NCI-H748 treated with DMSO at 0.1 percent for 48 hours (cell line): ENCODE measurements around the gene KRTAP9-2.
"Not testable (repeated sequence)": the region's sequence is repeated elsewhere in the genome, so short reads cannot be mapped to it uniquely, and the experiment has no call there.

ENCODE experiments used
- DNase-seq: peaks from one replicate; lab custom pipeline; 2025; lab: John Stamatoyannopoulos, UW

The KRTAP9-2 gene

GRCh38 chr17:41237116-41237515, 10.7 kb downstream of the KRTAP9-2 start:
- not testable (repeated sequence) for DNase-seq

DNA sequence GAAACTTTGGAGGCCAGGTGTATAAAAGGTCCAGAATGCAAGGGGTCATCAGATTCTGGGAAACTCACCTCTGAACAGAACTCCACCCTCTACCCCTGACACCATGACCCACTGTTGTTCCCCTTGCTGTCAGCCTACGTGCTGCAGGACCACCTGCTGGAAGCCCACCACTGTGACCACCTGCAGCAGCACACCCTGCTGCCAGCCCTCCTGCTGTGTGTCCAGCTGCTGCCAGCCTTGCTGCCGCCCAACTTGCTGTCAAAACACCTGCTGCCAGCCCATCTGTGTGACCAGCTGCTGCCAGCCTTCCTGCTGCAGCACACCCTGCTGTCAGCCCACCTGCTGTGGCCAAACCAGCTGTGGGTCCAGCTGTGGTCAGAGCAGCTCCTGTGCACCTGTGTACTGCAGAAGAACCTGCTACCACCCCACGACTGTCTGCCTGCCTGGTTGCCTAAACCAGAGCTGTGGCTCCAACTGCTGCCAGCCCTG, 11.5 kb downstream of the KRTAP9-2 start, which contains the start of gene KRTAP9-8:
Gene KRTAP9-8, plus strand, starts transcription at position 51 of the 489 bp plus-strand sequence. Its CDS starts 53 bp downstream, at position 104.
- not testable (repeated sequence) for DNase-seq

DNA sequence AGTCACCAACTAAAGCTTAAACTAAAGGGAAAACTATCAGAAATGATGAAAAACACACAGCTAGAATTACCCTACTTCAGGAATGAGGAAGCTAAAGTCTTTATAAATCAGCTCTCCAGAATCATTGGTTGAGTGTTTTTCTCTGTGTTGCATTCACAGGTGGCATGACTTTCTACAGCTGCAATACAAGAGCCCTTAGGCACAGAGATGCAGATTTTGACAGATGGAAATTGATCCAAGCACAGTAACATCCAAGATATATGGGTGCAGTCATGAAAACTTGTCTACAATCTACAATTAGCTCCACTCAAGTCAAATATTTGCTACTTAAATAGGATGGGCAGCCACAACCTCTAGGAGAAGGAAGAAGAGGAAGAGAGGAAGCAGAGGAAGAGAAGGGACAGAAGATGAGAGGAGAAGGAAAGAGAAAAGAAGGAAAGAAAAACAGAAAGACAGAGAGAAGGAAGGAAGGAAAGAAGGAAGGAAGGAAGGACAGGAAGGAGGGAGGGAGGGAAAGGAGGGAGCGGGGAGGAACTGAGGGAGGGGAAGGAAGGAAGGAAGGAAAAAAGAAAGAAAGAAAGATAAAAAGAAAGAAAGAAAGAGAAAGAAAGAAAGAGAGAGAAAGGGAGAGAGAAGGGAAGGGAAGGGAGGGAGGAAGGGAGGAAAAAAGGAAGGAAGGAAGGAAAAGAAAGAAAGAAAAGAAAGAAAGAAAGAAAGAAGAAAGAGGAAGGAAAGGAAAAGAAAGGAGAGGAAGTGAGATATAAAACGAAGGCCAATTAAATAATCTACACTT, 20.7 kb downstream of the KRTAP9-2 start:
- not testable (repeated sequence) for DNase-seq

- not testable (repeated sequence) for DNase-seq
Observed at GRCh38 chr17:41249637-41250240, 23.3 kb downstream of the KRTAP9-2 start, which contains the start of gene KRTAP9-4. Gene KRTAP9-4, plus strand, starts transcription at chr17:41249687. Its CDS starts 34 bp downstream, at chr17:41249721.

DNA sequence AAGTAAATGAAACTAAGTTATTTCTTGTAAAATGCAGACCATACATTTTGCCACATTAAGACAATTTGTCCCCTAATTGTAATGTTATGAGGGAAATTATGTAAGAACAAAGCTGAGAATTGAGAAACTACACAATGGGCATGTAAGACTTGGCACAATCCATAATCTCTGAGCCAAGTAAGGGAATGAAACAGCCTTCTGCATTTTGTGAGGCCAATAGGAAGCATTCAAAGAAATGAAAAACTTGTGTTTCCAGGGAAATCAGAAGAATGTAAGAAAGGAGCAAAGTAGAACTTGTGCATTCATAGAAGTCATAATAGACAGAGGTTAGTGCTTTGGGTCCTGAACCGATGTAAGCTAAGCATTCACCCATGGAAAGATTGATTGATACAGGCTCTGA, 24.8 kb downstream of the KRTAP9-2 start:
- DNase-seq, result no peak

DNA sequence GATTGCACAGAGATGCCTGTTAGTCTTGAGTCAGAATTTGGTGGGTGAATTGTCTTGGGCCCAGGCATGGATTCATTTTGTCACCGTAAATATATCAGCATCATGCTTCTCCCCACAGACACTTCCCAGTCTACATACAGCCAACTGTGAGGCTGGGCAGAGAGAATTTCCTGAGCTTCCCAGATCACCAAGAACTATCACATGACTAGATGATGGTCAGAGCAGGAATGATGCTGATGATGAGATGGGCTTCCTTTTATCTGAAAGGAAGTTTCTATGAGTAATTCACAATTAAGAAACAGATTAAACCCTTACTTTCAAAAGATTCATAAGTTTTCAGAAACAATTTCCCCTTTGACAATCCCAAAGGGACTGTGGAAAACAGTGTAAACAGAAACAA, 28.4 kb downstream of the KRTAP9-2 start:
- DNase-seq, result no peak

GRCh38 chr17:41255381-41256290, 29.2 kb downstream of the KRTAP9-2 start, which contains the start of gene KRTAP9-9:
Gene KRTAP9-9, plus strand, starts transcription at chr17:41255384.
- DNase-seq, result not testable (repeated sequence)

DNA sequence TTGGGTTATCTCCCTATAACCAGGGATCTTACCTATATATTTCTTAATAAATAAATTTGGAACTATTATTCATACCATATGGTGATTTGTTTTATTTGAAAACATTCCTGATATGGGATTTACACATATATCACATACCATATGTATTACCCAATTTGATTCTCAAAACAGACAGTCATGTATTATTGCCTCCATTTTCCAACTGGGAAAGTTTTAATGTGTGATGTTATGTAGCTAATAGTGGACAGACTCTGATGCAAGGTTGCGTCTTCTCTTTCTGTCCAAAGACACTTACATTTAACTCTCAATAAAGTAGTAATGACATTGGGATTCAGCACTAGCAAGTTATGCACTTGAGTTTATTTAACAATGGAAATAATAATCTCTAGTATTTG, 29.8 kb downstream of the KRTAP9-2 start:
- no peak for DNase-seq

DNA sequence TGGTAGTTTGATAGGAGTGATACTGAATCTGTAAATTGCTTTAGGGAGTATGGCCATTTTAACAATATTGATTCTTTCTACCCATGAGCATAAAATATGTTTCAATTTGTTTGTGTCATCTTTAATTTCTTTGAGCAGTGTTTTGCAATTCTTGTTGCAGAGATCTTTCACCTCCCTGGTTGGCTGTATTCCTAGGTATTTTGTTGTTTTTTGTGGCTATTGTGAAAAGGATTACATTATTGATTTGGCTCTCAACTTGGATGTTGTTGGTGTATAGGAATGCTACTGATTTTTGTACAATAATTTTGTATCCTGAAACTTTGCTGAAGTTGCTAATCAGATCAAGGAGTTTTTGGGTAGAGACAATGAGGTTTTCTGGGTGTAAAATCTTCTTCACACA, 32.0 kb downstream of the KRTAP9-2 start:
- DNase-seq, result no peak

GRCh38 chr17:41263212-41263611, 36.8 kb downstream of the KRTAP9-2 start:
- no peak for DNase-seq

DNA sequence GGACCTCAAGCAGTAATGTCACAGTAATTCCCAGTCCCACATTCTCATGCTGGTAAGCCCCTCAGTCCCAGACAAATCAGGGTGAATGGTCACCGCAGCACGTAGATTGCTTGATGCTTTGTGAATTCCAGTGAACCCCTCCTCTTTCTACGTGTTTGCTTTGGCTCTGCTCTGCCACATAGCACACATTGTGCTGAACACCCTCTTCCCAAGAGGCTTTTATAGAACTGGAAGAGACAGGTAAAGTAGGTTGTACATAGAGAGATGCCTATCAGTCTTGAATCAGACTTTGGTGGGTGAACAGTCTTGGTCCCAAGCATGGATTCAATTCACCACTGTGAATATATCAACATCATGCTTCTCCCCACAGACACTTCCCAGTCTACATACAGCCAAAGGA, 38.2 kb downstream of the KRTAP9-2 start:
- DNase-seq, result no peak

DNA sequence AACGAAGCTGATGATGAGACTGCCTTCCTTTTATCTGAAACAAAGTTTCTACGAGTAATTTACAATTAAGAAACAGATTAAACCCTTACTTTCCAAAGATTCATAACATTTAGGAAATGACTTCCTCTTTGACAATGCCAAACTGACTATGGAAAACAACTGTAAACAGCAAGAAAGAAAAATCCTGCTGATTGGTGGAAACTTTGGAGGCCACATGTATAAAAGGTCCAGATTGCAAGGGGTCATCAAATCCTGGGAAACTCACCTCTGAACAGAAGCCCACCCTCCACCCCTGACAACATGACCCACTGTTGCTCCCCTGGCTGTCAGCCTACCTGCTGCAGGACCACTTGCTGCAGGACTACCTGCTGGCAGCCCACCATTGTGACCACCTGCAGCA, 38.6 kb downstream of the KRTAP9-2 start, which contains the start of gene KRTAP9-6:
Gene KRTAP9-6, plus strand, starts transcription at position 301 of the 400 bp plus-strand sequence. Its CDS starts 0 bp downstream, at position 301.
- no peak for DNase-seq

- DNase-seq, result no peak
Observed at GRCh38 chr17:41267711-41268110, 41.3 kb downstream of the KRTAP9-2 start.

- DNase-seq, result not testable (repeated sequence)
Observed at GRCh38 chr17:41271323-41271722, 44.9 kb downstream of the KRTAP9-2 start.

- DNase-seq, result no peak
Observed at GRCh38 chr17:41271858-41272257, 45.4 kb downstream of the KRTAP9-2 start.

DNA sequence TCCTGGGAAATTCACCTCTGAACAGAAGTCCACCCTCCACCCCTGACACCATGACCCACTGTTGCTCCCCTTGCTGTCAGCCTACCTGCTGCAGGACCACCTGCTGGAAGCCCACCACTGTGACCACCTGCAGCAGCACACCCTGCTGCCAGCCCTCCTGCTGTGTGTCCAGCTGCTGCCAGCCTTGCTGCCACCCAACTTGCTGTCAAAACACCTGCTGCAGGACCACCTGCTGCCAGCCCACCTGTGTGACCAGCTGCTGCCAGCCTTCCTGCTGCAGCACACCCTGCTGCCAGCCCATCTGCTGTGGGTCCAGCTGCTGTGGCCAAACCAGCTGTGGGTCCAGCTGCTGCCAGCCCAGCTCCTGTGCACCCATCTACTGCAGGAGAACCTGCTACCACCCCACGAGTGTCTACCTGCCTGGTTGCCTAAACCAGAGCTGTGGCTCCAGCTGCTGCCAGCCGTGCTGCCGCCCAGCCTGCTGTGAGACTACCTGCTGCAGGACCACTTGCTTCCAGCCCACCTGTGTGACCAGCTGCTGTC, 49.3 kb downstream of the KRTAP9-2 start, which contains the start of gene KRTAP9-7:
Gene KRTAP9-7, plus strand, starts transcription at position 51 of the 543 bp plus-strand sequence. Its CDS starts 0 bp downstream, at position 51.
- not testable (repeated sequence) for DNase-seq
